ENCODE data around the gene SEMA3A.
A peak's percentile ranks its signal among the peaks of the same experiment; 100 is the strongest.

The SEMA3A gene

DNA sequence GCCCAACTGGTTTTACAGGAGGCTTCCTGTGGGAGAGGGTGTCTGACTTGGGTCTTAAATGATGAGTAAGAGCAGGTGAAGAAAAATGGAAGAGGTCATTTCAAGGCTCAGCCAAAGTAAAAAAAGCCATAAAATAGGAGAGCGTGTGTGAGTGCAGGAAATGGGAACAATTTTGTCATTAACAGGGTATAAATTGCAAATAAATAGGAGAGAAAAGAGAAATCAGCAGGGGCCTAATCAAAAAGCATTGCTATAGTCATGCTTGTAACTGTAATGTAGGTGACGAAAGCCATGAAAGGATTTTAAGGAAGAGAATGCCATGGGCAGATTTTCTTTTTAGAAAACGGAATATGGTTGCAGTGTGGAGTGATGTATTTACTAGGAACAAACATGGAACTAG, 15.7 kb upstream of the SEMA3A start:
- in situ Hi-C loops (cut with HindIII; ENCODE audit: low sequenced_read_pairs) = no loop called here
- TF ChIP-seq, protein P1, sequence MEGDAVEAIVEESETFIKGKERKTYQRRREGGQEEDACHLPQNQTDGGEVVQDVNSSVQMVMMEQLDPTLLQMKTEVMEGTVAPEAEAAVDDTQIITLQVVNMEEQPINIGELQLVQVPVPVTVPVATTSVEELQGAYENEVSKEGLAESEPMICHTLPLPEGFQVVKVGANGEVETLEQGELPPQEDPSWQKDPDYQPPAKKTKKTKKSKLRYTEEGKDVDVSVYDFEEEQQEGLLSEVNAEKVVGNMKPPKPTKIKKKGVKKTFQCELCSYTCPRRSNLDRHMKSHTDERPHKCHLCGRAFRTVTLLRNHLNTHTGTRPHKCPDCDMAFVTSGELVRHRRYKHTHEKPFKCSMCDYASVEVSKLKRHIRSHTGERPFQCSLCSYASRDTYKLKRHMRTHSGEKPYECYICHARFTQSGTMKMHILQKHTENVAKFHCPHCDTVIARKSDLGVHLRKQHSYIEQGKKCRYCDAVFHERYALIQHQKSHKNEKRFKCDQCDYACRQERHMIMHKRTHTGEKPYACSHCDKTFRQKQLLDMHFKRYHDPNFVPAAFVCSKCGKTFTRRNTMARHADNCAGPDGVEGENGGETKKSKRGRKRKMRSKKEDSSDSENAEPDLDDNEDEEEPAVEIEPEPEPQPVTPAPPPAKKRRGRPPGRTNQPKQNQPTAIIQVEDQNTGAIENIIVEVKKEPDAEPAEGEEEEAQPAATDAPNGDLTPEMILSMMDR (IDR thresholded peaks at IDR 0.05; ENCODE audit: low read depth, low read length) = no peak
- DNase-seq (ENCODE audit: low read depth, low spot score) = no peak
- H3K4me3 ChIP-seq (ENCODE audit: low read depth, low read length) = no peak overlapping the region

DNA sequence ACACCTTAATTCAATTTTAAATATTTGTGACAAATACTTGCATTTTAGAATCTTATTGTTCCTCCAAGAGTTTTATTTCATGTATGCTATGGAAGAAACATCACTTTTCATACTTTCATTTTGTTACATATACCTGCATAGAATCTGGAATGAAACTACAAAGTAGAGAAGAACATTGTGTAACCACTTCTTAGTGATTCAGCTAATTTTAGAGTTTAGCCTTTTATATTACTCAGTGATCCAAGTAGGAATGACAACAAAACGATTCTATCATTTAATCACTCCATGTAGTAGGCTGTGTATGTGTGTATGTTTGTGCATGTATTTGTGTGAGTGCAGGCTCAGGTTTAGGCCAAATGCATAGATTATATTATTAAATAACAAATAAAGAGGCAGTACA, 14.4 kb upstream of the SEMA3A start:
- H3K4me3 ChIP-seq (ENCODE audit: low read depth, low read length) = no peak overlapping the region
- TF ChIP-seq, protein P1 (IDR thresholded peaks at IDR 0.05; ENCODE audit: low read depth, low read length) = no peak
- in situ Hi-C loops (cut with HindIII; ENCODE audit: low sequenced_read_pairs) = no loop called here
- no peak for DNase-seq (ENCODE audit: low read depth, low spot score)

DNA sequence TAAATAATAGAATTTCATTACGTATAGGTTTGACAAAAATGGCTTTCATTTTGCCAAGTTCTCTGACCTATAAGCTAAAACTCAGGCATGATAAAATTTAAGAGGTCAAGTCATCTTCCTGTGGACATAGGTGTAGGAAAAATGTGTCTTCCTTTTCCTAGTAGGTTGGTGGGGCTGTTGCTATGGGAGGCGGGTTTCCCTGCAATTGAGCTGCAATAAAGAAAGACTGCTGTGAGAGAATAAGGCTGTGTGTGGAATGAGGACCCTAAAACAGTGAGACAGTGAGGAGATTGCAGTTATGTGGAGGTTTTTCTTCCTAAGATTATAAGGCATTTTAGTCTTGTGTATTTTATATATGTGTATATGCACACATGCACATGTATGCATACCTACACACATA, 13.0 kb upstream of the SEMA3A start:
- H3K4me3 ChIP-seq (ENCODE audit: low read depth, low read length) = no peak overlapping the region
- no peak for DNase-seq (ENCODE audit: low read depth, low spot score)
- TF ChIP-seq, protein P1 (IDR thresholded peaks at IDR 0.05; ENCODE audit: low read depth, low read length) = no peak
- in situ Hi-C loops (cut with HindIII; ENCODE audit: low sequenced_read_pairs) = no loop called here

DNA sequence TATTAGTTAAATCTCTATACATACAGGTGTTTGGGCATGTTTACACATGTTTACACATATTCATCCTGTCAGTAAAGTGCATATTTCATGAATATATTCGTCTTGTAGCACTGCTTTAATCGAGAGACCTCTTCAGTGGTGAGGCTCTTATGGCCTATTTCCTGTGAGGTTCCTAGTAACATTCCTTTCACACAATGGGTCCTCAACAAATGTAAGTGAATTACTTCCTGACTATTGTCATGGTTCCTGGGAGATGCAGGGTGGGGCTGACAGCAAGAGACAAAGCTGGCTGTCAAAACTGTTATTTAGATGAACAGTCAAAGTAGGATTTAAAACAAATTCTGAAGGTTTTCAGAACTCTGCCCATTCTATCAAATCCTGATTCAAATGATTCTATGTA, 12.4 kb upstream of the SEMA3A start:
- DNase-seq (ENCODE audit: low read depth, low spot score) = peak; percentile 7
- in situ Hi-C loops (cut with HindIII; ENCODE audit: low sequenced_read_pairs) = no loop called here
- TF ChIP-seq, protein P1 (IDR thresholded peaks at IDR 0.05; ENCODE audit: low read depth, low read length) = no peak
- no peak overlapping the region for H3K4me3 ChIP-seq (ENCODE audit: low read depth, low read length)

DNA sequence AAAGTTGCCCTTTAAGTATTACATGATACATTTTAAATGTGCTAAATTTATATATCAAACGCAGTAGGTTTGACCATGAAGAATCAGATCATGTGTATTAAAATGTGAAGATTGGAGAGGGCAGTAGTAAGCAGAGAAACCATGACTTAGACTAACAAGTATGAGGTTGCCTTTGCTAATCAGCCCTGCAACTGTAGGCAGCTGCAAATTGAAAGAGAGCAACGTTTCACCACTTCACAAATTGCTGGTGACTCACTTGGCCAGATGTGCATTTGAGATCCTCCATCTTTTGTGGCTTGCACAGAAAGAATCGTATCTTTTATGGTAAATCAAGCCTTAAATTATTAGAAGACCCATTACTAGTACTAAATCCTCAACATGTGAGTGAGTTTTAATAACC, 10.1 kb upstream of the SEMA3A start:
- in situ Hi-C loops (cut with HindIII; ENCODE audit: low sequenced_read_pairs) = no loop called here
- no peak overlapping the region for H3K4me3 ChIP-seq (ENCODE audit: low read depth, low read length)
- peak; percentile 52 for DNase-seq (ENCODE audit: low read depth, low spot score)
- TF ChIP-seq, protein P1 (IDR thresholded peaks at IDR 0.05; ENCODE audit: low read depth, low read length) = no peak

DNA sequence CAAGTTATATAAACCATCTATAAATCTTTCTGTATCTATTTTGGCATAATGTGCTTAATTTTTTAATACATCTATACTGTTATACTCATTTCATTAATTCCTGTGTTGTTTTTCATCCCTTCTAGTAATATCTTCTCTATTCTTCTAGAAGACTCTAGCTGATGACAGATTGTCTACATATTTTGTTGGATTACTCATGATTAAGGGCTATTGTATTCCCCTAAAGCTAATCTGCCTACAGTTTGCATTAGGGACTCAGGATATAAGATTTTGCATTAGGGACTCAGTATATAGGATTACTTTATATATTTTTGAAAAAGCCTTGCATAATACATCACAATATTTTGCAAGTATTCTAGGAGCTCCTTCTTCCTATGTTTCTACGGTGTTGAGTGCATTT, 8.3 kb upstream of the SEMA3A start:
- H3K4me3 ChIP-seq (ENCODE audit: low read depth, low read length) = no peak overlapping the region
- TF ChIP-seq, protein P1 (IDR thresholded peaks at IDR 0.05; ENCODE audit: low read depth, low read length) = no peak
- DNase-seq (ENCODE audit: low read depth, low spot score) = no peak
- in situ Hi-C loops (cut with HindIII; ENCODE audit: low sequenced_read_pairs) = no loop called here

DNA sequence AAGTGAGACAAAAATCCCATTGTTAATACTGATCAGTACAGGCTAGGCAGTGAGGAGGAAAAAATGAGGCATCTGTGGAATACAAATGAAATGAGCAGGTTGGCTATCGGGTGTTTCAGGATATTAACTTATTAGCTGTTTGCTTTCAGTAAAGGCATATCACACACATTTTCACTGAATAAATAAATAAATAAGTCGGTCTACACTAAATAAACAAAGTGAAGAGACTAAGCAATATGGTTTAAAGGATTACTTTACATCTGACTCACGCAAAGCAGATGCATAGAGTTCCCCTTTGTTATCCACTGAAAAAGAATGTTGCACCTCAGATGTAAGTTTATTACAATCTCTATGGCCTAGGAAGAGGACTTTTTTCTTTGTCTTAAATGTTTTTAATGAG, 6.3 kb upstream of the SEMA3A start:
- peak; percentile 44 for DNase-seq (ENCODE audit: low read depth, low spot score)
- TF ChIP-seq, protein P1 (IDR thresholded peaks at IDR 0.05; ENCODE audit: low read depth, low read length) = no peak

More for the DNA sequence above, 6.3 kb upstream of the SEMA3A start:
- H3K4me3 ChIP-seq (ENCODE audit: low read depth, low read length) = no peak overlapping the region
- in situ Hi-C loops (cut with HindIII; ENCODE audit: low sequenced_read_pairs) = no loop called here

Data from astrocyte of the spinal cord (primary cell).